Cardiac muscle cell (in vitro differentiated cells and primary cell): ENCODE results near the gene SLC10A1. TPM values are rescaled to one million over a fixed set of nuclear protein-coding genes. Genes with fewer than 3 reads are reported as not detected.
A peak's percentile ranks its signal among the peaks of the same experiment; 100 is the strongest.

Source experiments
- DNase-seq, 2 donors: peaks; one replicate each; pipeline versions ENCODE4 v3.0.0 to v3.0.0-alpha.2; 2010 to 2017; ENCODE audit warnings: low read depth in 1 of 2, low spot score in 1 of 2
- H3K27ac ChIP-seq: fragments of 200-600 bp; sonication (generic); 2 replicates; pipeline ENCODE4 v1.5.1; 2016
- H3K27me3 ChIP-seq: fragments of 200-600 bp; sonication (generic); 2 replicates; pipeline ENCODE4 v1.6.0; 2016; ENCODE audit warnings: control low read depth
- H3K36me3 ChIP-seq: fragments of 200-600 bp; sonication (generic); 2 replicates; pipeline ENCODE4 v1.5.1; 2016; ENCODE audit warnings: control low read depth
- H3K4me1 ChIP-seq: fragments of 200-600 bp; sonication (generic); 2 replicates; pipeline ENCODE4 v1.8.1; 2017; ENCODE audit warnings: low read depth, mild to moderate bottlenecking, mixed run types
- H3K4me3 ChIP-seq: fragments of 200-600 bp; sonication (generic); 2 replicates; pipeline ENCODE4 v1.5.1; 2016; ENCODE audit warnings: mild to moderate bottlenecking
- H3K9me3 ChIP-seq: fragments of 200-600 bp; sonication (generic); 2 replicates; pipeline ENCODE4 v1.5.1; 2017; ENCODE audit warnings: low read depth, mild to moderate bottlenecking, control low read depth
- polyA plus RNA-seq: library from polyadenylated mRNA; unstranded; fragments of >200 nt; fragmentation: Nextera tagmentation; extraction: Ambion mirVana; gene quantifications from 2 replicates; pipeline ENCODE4 v1.2.1, GENCODE V29; 2016
- total RNA-seq: library from RNA; depleted of rRNA; stranded (reverse); fragments of >200 nt; gene quantifications from 2 replicates; pipeline ENCODE4 v1.2.3, GENCODE V29; 2016
- TF ChIP-seq, protein P1 (sequence below): IDR thresholded peaks from 2 replicates; pipeline ENCODE4 v1.5.1; 2012; ENCODE audit warnings: low read depth, mild to moderate bottlenecking, low read length

Gene SLC10A1
- total and polyA plus RNA-seq, 2 experiments from 2014 or later, result not detected

DNA sequence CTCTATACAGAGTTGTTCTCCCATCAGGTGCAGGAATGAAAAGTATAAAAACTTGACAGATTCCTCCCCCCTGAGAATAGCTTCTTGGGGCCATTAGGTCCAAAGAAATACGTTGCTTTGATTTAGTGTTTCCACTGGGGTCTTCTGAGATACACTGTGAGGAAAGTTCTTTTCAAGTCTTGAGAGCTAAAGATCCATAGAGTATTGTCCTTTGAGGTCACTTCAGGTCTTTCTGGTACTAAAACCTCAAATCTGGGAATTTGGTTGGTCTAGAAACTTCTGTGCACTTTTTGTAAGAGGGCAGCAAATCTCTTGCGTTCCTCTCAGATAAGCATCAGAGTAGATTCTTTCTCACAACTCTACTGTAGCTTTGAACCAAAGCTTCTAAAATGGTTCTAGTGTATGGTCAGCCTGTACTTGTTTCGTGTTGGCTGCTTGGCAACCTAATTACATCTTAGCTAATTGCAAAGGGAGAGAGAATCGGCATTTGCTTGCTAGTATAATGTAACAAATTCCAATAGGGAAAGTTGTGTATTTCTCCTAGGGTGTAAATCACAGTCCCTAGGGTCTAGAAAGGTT is 20.1 kb downstream of the SLC10A1 start:
- TF ChIP-seq, protein P1, sequence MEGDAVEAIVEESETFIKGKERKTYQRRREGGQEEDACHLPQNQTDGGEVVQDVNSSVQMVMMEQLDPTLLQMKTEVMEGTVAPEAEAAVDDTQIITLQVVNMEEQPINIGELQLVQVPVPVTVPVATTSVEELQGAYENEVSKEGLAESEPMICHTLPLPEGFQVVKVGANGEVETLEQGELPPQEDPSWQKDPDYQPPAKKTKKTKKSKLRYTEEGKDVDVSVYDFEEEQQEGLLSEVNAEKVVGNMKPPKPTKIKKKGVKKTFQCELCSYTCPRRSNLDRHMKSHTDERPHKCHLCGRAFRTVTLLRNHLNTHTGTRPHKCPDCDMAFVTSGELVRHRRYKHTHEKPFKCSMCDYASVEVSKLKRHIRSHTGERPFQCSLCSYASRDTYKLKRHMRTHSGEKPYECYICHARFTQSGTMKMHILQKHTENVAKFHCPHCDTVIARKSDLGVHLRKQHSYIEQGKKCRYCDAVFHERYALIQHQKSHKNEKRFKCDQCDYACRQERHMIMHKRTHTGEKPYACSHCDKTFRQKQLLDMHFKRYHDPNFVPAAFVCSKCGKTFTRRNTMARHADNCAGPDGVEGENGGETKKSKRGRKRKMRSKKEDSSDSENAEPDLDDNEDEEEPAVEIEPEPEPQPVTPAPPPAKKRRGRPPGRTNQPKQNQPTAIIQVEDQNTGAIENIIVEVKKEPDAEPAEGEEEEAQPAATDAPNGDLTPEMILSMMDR, result no peak
- Histone ChIP-seq H3K36me3 (peaks cover 49% of the 10 kb centered on the region), H3K27me3 (no peaks in the 10 kb centered on the region), H3K9me3 (no peaks in the 10 kb centered on the region), H3K4me3 (no peak overlapping the region), H3K27ac (peak overlapping the region; percentile 53), H3K4me1 (no peaks in the 10 kb centered on the region)
- DNase-seq, result no peak

DNA sequence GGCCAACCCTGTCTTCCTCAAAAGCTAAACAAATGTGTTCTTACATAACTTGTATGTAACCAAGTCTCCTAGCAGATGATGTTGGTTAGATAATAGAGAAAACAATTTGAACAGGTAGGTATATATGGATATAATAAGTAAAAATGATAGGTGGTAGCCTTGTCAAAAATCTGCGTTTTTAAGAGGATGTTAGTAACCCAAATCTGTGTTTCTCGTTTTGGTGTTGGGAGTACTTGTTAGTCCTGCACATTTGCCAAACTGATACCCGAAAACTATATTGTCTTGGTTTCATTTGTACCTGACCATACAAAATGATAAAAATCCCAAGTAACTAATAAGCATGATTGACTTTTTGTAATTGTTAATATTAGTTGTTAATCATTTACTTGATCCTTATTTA is 22.0 kb downstream of the SLC10A1 start:
- no peak for DNase-seq
- Histone ChIP-seq H3K27ac (no peak overlapping the region), H3K4me1 (no peaks in the 10 kb centered on the region), H3K4me3 (no peak overlapping the region), H3K36me3 (peaks cover 69% of the 10 kb centered on the region), H3K27me3 (no peaks in the 10 kb centered on the region), H3K9me3 (no peaks in the 10 kb centered on the region)
- TF ChIP-seq, protein P1, result no peak

DNA sequence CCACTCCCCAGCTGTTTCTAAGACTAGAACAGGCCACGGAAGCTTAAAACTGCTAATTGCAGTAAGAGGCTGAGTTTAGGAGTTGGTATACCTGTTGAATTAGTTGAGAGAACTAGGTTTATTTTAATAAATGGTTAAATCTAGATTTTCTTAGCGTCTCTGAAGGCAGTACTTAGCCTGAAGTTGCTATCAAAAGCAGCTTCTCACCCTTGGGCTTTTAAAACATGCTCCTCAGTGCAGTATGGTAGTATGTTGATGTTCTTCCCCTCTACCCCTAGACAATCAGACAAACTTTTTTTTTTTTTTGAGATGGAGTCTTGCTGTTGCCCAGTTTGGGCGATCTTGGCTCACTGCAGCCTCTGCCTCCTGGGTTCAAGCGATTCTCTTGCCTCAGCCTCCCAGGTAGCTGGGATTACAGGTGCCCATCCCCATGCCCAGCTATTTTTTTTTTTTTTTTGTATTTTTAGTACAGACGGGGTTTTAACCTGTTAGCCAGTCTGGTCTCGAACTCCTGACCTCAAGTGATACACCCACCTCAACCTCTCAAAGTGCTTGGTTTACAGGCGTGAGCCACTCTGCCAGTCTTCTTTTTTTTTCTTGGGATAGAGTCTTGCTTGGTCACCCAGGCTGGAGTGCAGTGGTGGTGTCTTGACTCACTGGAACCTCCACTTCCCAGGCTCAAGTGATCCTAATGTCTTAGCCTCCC is 23.3 kb downstream of the SLC10A1 start:
- no peak for DNase-seq
- TF ChIP-seq, protein P1, result no peak
- Histone ChIP-seq H3K27ac (no peak overlapping the region), H3K27me3 (no peaks in the 10 kb centered on the region), H3K36me3 (peaks cover 79% of the 10 kb centered on the region), H3K9me3 (no peaks in the 10 kb centered on the region), H3K4me3 (no peak overlapping the region), H3K4me1 (peaks cover under 1% of the 10 kb centered on the region)

DNA sequence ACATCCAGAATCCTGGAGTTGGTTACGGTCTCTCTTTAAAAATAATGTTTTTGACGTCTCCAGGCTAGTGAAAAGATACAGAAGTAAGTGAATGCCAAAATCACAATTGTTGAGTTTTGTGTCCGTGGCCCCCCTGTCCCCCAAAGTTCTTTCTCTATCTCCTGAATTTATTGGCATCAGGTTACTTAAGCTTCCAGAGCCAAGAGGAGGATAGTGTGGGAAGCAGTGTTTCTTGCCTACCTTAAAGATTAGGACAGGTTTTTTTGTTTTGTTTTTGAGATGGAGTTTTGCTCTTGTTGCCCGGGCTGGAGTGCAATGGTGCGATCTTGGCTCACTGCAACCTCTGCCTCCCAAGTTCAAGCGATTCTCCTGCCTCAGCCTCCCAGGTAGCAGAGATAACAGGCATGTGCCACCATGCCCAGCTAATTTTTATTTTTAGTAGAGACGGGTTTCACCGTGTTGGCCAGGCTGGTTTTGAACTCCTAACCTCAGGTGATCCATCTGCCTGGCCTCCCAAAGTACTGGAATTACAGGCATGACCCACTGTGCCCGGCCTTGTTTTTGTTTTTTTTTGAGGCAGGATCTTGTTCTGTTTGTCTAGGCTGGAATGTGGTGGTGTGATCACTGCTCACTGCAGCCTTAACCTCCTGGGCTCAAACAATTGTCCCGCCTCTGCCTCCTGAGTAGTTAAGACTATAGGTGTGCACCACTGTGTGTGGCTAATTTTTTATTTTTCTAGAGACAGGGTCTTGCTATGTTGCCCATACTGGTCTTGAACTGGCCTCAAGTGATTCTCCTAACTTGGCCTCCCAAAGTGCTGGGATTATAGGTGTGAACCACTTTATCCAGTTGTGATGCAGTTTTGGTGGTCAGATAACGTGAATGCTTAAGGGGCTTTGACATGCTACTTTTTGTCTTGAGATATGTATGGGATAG is 24.7 kb downstream of the SLC10A1 start:
- Histone ChIP-seq H3K4me1 (peaks cover 7% of the 10 kb centered on the region), H3K27ac (no peak overlapping the region), H3K27me3 (no peaks in the 10 kb centered on the region), H3K36me3 (peaks cover 78% of the 10 kb centered on the region), H3K4me3 (no peak overlapping the region), H3K9me3 (no peaks in the 10 kb centered on the region)
- no peak for DNase-seq
- TF ChIP-seq, protein P1, result no peak

DNA sequence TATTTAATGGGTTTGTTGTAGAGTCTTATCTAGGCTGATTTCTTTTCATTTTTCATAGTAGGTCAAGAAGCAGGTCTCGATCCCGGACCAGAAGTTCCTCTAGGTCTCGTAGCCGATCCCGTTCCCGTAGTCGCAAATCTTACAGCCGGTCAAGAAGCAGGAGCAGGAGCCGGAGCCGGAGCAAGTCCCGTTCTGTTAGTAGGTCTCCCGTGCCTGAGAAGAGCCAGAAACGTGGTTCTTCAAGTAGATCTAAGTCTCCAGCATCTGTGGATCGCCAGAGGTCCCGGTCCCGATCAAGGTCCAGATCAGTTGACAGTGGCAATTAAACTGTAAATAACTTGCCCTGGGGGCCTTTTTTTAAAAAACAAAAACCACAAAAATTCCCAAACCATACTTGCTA is 25.9 kb downstream of the SLC10A1 start:
- no peak for DNase-seq

More for the DNA sequence above, 25.9 kb downstream of the SLC10A1 start:
- H3K4me1 ChIP-seq, result peaks cover 10% of the 10 kb centered on the region
- no peaks in the 10 kb centered on the region for H3K9me3 ChIP-seq
- no peak overlapping the region for H3K4me3 ChIP-seq
- peaks cover 76% of the 10 kb centered on the region for H3K36me3 ChIP-seq
- no peaks in the 10 kb centered on the region for H3K27me3 ChIP-seq
- TF ChIP-seq, protein P1, result no peak
- H3K27ac ChIP-seq, result no peak overlapping the region
